IgD-negative memory B cell (primary cell): ENCODE data around the gene GOLPH3. TPM values are rescaled to one million over a fixed set of nuclear protein-coding genes. Genes with fewer than 3 reads are reported as not detected.
A peak's percentile ranks its signal among the peaks of the same experiment; 100 is the strongest.
"Not testable (repeated sequence)": the region's sequence is repeated elsewhere in the genome, so short reads cannot be mapped to it uniquely, and the experiment has no call there.

ENCODE experiments used
- H3K27ac Mint-ChIP-seq, 3 donors: one replicate each; pipeline ENCODE4 v1.8.0; 2020 to 2022; ENCODE audit warnings: mild to moderate bottlenecking in 3 of 3, mixed read lengths in 3 of 3, moderate library complexity in 1 of 3
- H3K27me3 Mint-ChIP-seq: one replicate; pipeline ENCODE4 v1.8.0; 2021; ENCODE audit warnings: mixed read lengths
- H3K36me3 Mint-ChIP-seq: one replicate; pipeline ENCODE4 v1.8.0; 2020; ENCODE audit warnings: mild to moderate bottlenecking, mixed read lengths
- H3K4me1 Mint-ChIP-seq, 3 donors: one replicate each; pipeline ENCODE4 v1.8.0; 2020 to 2022; ENCODE audit warnings: mixed read lengths in 3 of 3, mild to moderate bottlenecking in 1 of 3
- H3K4me3 Mint-ChIP-seq, 4 donors: one replicate each; pipeline ENCODE4 v1.8.0; 2020 to 2022; ENCODE audit warnings: mild to moderate bottlenecking in 4 of 4, mixed read lengths in 4 of 4, moderate library complexity in 3 of 4
- H3K9me3 Mint-ChIP-seq, 3 donors: one replicate each; pipeline ENCODE4 v1.8.0; 2020 to 2021; ENCODE audit warnings: mixed read lengths in 3 of 3, mild to moderate bottlenecking in 1 of 3
- polyA plus RNA-seq: library from polyadenylated mRNA; unstranded; fragments of 300-500 nt; fragmentation: Illumina TruSeq; gene quantifications from one replicate; pipeline ENCODE4 v1.2.3, GENCODE V29; 2021

The GOLPH3 gene
- polyA plus RNA-seq, 1 donor from 2014 or later = 99.2 TPM

GRCh38 chr5:32089146-32090000 lies 84.7 kb downstream of the GOLPH3 start:
- no peak overlapping the region for H3K27ac Mint-ChIP-seq
- peaks cover 6% of the 10 kb centered on the region for H3K36me3 Mint-ChIP-seq
- no peaks in the 10 kb centered on the region for H3K27me3 Mint-ChIP-seq
- H3K4me3 Mint-ChIP-seq = no peak overlapping the region
- peaks cover 0 to 4% (median 3%) of the 10 kb centered on the region in 3 donors for H3K4me1 Mint-ChIP-seq
- no peaks in the 10 kb centered on the region for H3K9me3 Mint-ChIP-seq

DNA sequence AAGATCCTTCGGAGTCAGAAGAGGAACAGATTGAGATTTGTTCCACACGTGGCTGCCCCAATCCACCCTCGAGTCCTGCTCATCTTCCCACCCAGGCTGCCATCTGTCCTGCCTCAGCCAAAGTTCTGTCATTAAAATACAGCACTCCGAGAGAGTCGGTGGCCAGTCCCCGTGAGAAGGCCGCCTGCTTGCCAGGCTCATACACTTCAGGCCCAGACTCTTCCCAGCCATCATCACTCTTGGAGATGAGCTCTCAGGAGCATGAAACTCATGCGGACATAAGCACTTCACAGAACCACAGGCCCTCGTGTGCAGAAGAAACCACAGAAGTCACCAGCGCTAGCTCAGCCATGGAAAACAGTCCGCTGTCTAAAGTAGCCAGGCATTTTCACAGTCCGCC lies 85.9 kb downstream of the GOLPH3 start:
- no peaks in the 10 kb centered on the region for H3K27me3 Mint-ChIP-seq
- peaks cover 6% of the 10 kb centered on the region for H3K36me3 Mint-ChIP-seq
- H3K4me1 Mint-ChIP-seq = peaks cover 0 to 2% (median 2%) of the 10 kb centered on the region in 3 donors
- peak overlapping the region in 1 of 3 donors; percentile 9 for H3K27ac Mint-ChIP-seq
- no peak overlapping the region for H3K4me3 Mint-ChIP-seq
- H3K9me3 Mint-ChIP-seq = no peaks in the 10 kb centered on the region

- Mint-ChIP-seq H3K4me1 (no peaks in the 10 kb centered on the region), H3K36me3 (peaks cover 6% of the 10 kb centered on the region), H3K9me3 (no peaks in the 10 kb centered on the region), H3K4me3 (no peak overlapping the region), H3K27me3 (no peaks in the 10 kb centered on the region), H3K27ac (no peak overlapping the region)
Measured at GRCh38 chr5:32087086-32088082, 86.7 kb downstream of the GOLPH3 start.

DNA sequence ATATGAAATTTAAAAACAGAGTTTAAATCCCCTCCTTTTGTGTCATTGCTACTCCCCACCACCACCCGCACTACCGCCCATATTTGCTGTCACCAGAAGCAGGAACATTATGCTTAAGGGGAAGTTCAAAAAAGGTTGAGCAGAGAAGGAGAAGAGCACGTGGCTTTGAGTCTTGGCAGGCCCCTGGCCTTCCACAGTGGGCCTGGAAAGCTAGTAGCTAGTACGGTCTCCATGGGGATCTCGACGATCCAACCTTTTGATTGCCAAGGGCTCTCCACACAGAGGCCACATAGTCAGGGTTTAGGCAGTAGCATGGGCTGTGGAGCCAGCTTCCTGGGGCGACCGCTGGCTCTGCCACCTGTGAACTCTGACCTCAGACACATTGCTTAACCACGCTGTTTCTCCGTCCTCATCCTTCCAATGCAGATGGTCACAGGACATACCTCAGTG lies 90.1 kb downstream of the GOLPH3 start:
- no peak overlapping the region for H3K4me3 Mint-ChIP-seq
- H3K27me3 Mint-ChIP-seq = no peaks in the 10 kb centered on the region
- no peaks in the 10 kb centered on the region for H3K4me1 Mint-ChIP-seq
- no peak overlapping the region for H3K27ac Mint-ChIP-seq
- H3K9me3 Mint-ChIP-seq = no peaks in the 10 kb centered on the region
- H3K36me3 Mint-ChIP-seq = peaks cover 4% of the 10 kb centered on the region

GRCh38 chr5:32082701-32083100 lies 91.4 kb downstream of the GOLPH3 start:
- H3K36me3 Mint-ChIP-seq = peaks cover 4% of the 10 kb centered on the region
- H3K27me3 Mint-ChIP-seq = no peaks in the 10 kb centered on the region
- H3K9me3 Mint-ChIP-seq = no peaks in the 10 kb centered on the region
- H3K4me3 Mint-ChIP-seq = no peak overlapping the region
- H3K27ac Mint-ChIP-seq = no peak overlapping the region
- no peaks in the 10 kb centered on the region for H3K4me1 Mint-ChIP-seq

GRCh38 chr5:32080565-32080964 lies 93.6 kb downstream of the GOLPH3 start:
- not testable (repeated sequence) for H3K27ac Mint-ChIP-seq, H3K4me3 Mint-ChIP-seq, H3K4me1 Mint-ChIP-seq, H3K9me3 Mint-ChIP-seq, H3K27me3 Mint-ChIP-seq, H3K36me3 Mint-ChIP-seq

DNA sequence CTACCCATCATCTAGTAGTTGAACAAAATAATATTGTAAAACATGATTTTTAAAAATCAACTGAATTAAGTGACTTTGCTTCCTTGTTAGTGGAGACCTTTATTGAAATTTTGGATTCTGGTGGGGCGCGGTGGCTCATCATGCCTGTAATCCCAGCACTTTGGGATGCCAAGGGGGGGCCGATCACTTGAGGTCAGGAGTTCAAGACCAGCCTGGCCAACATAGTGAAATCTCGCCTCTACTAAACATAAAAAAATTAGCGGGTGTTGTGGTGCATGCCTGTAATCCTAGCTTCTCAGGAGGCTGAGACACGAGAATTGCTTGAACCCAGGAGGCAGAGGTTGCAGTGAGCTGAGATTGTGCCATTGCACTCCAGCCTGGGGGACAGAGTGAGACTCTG lies 95.3 kb downstream of the GOLPH3 start:
- not testable (repeated sequence) for H3K27me3 Mint-ChIP-seq, H3K4me1 Mint-ChIP-seq, H3K9me3 Mint-ChIP-seq, H3K4me3 Mint-ChIP-seq, H3K36me3 Mint-ChIP-seq, H3K27ac Mint-ChIP-seq

- no peaks in the 10 kb centered on the region for H3K4me1 Mint-ChIP-seq
- no peaks in the 10 kb centered on the region for H3K9me3 Mint-ChIP-seq
- H3K27ac Mint-ChIP-seq = no peak overlapping the region
- no peaks in the 10 kb centered on the region for H3K36me3 Mint-ChIP-seq
- H3K27me3 Mint-ChIP-seq = no peaks in the 10 kb centered on the region
- no peak overlapping the region for H3K4me3 Mint-ChIP-seq
Measured at GRCh38 chr5:32076699-32077695, 97.1 kb downstream of the GOLPH3 start.

Other genes with a start within 250 kb of the GOLPH3 start
- gene MTMR12, start 138.6 kb upstream of the GOLPH3 start, polyA plus RNA-seq = 18.3 TPM